Sigmoid colon (tissue), 4 donors: ENCODE results near the gene POC1B.

Experiments used
- POLR2AphosphoS5 ChIP-seq, 4 donors: sonication (generic); formaldehyde crosslinking; IDR thresholded peaks; one replicate each; pipeline ENCODE4 v1.6.1; 2017; ENCODE audit warnings: antibody characterized with exemption in 4 of 4
- TF ChIP-seq, protein P1 (sequence below), 4 experiments: fragments of 450-650 bp in 3 of 4; fragments of 200-600 bp in 1 of 4; IDR thresholded peaks; one replicate each; pipeline ENCODE4 v1.5.1; 2016 to 2019; ENCODE audit warnings: antibody characterized with exemption in 4 of 4, mild to moderate bottlenecking in 3 of 4, moderate library complexity in 2 of 4

DNA sequence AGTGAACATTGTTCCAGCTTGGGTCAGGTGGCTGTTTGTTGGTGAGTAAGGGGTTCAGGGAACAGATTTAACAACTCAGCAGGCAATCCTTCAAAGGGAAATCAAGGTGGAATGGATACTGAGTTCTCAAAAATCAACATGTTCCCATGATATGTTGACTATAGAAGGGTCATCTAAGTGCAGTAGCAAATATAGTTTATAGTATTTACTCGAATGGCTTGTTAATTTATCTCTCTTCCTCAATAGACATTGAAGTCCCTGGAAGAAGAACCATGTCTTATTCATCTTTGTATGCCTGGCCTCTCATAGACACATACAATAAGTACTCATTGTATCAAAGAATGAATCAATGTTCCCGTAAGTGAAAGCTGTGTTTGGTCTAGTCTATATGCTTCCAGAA lies 149.0 kb downstream of the POC1B start:
- TF ChIP-seq, protein P1, sequence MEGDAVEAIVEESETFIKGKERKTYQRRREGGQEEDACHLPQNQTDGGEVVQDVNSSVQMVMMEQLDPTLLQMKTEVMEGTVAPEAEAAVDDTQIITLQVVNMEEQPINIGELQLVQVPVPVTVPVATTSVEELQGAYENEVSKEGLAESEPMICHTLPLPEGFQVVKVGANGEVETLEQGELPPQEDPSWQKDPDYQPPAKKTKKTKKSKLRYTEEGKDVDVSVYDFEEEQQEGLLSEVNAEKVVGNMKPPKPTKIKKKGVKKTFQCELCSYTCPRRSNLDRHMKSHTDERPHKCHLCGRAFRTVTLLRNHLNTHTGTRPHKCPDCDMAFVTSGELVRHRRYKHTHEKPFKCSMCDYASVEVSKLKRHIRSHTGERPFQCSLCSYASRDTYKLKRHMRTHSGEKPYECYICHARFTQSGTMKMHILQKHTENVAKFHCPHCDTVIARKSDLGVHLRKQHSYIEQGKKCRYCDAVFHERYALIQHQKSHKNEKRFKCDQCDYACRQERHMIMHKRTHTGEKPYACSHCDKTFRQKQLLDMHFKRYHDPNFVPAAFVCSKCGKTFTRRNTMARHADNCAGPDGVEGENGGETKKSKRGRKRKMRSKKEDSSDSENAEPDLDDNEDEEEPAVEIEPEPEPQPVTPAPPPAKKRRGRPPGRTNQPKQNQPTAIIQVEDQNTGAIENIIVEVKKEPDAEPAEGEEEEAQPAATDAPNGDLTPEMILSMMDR (IDR thresholded peaks at IDR 0.05): no peak
- no peak for TF ChIP-seq POLR2AphosphoS5 (IDR thresholded peaks at IDR 0.05)
